ENCODE data around the gene CERS3.

DNA sequence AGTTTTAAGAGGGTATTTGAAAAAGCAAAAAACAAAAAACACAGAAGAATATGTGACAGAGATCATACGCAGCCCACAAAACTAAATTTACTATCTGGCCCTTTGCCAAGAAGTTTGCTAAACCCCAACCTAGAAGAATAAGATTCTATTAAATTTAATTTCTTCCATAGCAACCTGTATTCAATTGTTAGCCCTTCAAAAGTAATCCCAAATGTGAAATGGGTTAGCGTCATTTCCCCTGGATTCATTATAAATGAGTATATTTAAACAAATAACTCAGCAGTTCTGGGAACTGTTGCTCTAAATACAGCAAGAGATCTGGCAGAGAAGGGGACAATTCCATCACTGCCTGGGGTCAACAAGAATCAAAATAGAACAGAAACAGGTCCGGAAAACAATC lies 56.8 kb downstream of the CERS3 start:
- TF ChIP-seq, protein P1, sequence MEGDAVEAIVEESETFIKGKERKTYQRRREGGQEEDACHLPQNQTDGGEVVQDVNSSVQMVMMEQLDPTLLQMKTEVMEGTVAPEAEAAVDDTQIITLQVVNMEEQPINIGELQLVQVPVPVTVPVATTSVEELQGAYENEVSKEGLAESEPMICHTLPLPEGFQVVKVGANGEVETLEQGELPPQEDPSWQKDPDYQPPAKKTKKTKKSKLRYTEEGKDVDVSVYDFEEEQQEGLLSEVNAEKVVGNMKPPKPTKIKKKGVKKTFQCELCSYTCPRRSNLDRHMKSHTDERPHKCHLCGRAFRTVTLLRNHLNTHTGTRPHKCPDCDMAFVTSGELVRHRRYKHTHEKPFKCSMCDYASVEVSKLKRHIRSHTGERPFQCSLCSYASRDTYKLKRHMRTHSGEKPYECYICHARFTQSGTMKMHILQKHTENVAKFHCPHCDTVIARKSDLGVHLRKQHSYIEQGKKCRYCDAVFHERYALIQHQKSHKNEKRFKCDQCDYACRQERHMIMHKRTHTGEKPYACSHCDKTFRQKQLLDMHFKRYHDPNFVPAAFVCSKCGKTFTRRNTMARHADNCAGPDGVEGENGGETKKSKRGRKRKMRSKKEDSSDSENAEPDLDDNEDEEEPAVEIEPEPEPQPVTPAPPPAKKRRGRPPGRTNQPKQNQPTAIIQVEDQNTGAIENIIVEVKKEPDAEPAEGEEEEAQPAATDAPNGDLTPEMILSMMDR (IDR thresholded peaks at IDR 0.05) = no peak
- no peak for TF ChIP-seq POLR2A (IDR thresholded peaks at IDR 0.05)
